ENCODE data around the gene WDFY2.
"Not testable (repeated sequence)": the region's sequence is repeated elsewhere in the genome, so short reads cannot be mapped to it uniquely, and the experiment has no call there.

WDFY2 gene

DNA sequence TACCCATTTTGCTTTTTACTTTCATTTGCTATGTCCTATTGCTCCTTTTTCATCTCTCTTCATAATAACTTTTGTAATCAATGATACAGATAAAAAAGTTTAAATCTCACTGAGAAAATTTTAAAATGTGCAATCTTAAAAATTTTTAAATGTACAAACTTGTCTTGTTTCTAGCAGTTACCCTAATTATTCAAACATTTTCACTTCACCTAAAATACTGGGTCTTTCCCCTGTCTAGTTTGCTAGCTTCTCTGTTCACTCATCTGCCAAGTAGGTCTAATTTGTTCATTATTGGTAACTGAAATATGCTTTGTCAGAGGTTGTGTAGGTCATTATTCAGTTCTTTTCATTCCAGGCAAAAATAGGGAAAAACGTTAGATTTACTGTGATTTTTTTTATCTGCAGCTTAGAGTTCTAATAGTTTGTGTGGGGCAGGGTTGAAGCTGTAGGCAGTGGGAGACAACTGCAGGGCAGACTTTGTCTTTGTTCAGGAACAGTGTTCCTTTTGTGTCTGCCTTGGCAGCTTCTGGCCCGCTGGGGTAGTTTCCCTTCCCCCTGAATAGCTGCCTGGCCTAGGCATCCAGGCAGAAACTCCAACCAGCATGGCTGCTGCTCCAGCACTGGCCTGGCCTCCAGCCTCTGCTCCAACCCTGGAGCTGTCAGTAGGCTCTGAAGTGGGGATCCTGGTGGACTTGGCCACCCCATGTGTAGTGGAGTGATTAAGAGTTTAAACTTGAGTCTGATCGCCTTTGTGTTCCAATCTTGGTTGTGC, 48.5 kb downstream of the WDFY2 start:
- DNase-seq: no peak

DNA sequence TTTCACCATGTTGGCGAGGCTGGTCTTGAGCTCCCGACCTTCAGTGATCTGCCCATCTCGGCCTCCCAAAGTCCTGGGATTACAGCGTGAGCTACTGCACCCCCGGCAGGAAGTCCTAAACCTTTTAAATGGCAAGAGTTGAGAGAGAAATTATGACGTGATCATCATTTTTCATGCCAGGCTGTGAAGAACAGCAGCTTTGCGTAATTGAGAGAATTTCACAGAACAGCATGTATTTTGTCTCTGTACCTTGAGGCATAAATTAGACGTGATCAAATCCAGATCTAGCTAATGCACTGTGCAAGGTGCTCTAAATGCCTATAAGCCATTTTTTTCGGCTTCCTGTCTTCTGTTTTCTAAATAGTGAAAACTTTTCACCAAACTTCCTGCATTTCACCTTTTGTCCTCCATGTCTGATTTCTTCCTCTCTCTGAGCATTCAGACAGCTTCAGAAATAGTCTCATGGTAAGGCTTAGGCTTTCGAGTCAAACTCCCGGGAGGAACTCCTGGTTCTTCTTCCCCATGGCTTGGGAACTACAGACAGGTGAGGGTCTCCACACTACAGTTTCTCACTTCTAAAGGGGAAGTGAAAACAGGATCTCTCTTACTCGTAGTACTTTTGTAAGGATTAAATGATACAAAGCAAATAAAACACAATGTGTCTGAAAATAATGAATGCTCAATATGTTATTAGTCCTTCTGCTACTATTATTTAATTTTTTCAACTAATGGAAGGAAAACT, 51.0 kb downstream of the WDFY2 start:
- DNase-seq: no peak

DNA sequence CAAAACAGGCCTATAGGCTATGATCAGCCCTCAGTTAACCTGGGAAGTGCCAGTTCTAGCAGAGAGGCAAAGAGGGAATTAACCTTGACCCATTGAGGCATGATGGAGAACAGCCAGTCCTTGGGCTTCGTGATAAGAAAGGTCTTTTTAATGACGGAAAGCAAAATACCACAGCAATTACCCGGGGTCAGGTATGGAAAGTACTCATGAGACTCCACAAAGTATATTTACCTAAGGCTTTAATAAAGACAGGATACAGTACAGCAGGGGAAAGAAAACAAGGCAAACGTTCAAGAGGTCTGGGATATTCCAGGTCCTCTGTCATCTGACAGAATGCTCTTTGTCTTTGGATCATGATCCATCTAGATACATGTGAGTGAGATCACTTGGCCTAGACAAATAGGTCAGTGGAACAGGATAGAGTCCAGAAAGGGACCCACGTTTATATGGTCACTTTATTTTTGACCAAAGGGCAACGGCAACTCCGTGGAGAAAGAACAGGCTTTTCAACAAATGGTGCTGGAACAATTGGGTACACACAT, 52.2 kb downstream of the WDFY2 start:
- no peak for DNase-seq

DNA sequence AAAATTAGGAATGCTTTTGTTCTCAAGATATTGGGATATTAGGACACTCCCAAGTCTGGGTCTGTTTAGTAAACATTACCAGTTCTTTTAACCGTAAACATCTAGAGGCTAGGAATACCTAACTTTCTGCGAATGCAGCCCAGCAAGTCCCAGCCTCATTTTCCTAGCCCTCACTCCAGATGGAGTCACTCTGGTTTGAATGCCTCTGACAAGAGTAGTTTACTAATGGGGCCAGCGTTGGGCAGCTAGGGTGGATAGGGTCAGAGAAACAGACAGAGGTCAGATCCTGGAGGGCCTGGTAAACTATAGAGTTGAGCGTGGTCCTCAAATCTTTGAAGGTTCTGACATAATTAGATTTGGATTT, 53.6 kb downstream of the WDFY2 start:
- DNase-seq: no peak

DNA sequence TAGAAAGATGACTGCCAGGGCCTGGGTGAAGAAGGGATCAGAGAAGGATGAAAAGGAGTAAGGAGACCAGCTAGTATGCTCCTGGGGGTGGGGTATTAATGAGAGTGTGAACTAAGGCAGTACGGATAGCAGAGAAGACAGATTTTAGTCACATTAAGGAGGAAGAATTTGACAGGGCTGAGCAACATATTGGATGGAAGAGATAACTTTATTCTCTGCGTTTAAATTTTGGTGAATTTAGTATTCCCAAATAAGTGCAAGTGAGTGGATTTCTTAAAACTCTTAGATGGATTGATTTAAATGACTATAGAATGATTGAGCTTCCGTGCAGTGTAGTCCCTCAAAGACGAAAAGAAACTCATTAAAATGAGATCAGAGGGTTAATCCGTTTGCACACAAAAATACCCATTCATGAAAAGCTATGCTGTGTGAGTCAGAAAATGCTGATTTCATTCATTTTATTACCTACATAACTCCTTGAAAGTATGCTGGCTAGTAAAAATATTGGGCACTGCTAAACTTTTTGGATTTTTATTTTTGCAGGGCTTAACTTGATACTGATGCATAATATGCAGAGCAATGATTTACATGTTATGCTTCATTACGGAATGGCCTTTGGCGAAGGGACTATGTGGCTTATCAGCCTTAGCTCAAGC, 54.1 kb downstream of the WDFY2 start:
- no peak for DNase-seq

DNA sequence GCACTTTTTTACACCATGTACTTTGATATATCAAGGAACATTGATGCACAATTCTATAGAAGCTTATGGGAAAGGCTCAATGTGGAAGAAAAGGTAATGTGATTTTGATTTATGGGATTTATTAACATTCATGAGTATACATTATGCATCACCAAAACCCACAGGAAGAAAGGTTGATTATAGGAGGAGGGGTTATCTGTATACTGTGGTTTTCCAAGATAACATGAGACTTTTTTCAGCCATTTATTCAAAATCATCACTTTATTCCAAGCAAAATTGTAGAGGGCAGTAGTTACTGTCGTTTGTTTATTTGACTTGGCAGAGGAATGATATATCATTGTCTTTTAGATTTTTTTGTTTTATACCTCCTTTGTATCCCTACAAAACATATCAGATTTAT, 54.9 kb downstream of the WDFY2 start:
- no peak for DNase-seq

DNA sequence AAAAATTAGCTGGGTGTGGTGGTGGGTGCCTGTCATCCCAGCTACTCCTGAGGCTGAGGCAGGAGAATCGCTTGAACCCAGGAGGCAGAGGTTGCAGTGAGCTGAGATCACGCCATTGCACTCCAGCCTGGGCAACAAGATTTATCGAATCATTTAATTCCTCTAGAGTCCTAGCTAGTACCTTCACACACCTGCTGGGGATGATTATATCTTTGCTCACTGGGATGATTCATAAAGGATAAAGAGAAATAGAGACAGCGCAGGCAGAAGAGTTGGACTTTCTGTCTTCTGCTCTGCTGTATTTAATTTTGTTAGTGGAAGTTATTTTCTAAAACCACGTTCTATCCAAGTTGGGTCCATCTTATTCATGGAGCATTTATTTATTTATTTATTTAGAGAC, 56.4 kb downstream of the WDFY2 start:
- DNase-seq: not testable (repeated sequence)

DNA sequence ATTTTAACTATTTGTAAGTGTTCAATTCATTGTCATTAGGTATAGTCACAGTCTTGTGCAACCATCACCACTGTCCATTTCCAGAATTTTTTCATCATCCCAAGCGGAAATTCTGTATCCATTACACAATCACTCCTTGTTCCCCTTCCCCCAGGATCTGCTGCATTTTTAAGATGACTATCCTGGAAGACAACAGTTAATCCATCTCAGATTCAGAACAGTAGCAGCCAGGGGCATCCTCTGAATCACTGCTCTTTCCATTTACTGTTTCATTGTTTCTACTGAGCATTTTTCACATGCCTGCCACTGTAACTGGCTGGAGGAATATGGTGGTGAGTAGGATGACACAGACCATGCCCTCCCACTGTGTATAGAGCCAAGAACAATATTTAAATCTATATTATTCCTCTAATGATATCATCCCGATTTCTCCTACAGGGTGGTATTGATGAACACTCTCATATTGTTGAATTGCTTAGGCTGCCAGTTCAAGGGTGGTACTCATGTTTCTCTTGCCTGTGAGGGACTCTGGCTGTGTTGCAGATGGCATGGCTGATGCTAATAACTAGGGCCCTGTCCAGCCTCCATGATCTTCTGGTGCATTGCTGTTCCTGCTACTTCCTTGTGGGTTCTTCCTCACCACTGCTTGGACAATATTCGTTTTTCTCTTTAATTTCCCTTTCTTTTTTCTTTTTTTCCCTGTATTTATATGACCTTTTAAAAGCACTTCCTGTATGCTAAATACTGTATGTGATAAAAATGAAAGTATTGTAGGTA, 59.0 kb downstream of the WDFY2 start:
- peak; percentile 99 for DNase-seq

DNA sequence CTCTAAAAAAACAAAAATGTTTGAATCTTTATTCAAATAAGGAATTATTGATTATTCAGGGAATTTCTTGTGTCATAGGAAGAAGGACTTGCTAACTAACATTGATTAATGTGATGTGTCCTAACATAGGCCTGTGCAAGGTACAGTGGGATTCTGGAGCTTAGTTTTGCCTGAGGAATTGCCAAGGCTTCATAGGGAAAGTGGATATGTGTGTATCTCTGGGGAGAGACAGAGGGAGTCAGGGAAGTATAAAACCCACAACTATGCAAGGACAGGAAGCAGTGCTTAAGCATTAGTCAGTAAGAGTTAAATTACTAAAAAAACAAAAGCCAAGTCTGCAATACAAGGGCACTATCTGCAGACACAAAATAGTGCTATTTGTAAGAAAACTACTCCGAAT, 59.6 kb downstream of the WDFY2 start:
- peak; percentile 95 for DNase-seq

DNA sequence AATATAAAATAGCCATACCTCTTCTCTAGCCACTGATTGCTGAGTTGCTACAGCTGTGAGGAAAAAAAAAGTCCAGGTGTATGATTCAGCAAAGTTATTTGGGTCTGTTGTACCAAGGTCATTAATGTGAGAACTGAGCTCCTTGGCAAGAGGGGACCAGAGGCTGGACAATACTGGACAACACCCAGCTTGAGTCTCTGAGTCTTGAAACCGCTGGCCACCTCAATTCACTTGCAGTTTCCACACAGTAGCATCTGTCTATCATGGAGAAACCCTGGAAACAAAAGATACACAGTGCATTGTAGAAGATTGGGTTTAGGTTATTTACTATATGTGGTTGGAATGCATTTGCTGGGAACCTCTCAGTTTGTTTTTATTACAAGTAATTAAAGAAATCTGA, 60.4 kb downstream of the WDFY2 start:
- no peak for DNase-seq

DNA sequence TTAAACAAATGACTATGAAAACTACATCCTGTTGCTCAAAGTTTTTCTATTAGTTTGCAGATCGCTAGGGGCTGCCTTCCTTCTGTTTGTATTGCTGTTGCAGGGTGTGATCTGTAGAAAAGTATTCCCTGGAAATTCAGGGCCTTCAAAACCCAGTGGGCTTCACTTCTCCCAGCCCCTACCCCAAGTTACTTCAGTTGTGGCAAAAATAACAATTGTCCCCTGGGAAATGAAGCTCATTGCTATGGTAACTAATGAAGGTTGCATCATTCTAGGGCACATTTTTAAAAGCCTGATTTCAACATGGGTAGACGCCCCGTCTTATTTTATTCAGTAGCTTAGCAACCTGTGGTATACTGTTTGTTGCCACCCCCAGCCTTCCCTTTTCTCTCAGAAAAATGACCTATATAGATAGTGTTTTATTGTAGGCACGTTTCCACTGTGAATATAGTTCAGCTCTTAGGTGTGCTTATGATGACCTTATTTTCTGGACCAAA, 60.9 kb downstream of the WDFY2 start:
- DNase-seq: peak; percentile 71

DNA sequence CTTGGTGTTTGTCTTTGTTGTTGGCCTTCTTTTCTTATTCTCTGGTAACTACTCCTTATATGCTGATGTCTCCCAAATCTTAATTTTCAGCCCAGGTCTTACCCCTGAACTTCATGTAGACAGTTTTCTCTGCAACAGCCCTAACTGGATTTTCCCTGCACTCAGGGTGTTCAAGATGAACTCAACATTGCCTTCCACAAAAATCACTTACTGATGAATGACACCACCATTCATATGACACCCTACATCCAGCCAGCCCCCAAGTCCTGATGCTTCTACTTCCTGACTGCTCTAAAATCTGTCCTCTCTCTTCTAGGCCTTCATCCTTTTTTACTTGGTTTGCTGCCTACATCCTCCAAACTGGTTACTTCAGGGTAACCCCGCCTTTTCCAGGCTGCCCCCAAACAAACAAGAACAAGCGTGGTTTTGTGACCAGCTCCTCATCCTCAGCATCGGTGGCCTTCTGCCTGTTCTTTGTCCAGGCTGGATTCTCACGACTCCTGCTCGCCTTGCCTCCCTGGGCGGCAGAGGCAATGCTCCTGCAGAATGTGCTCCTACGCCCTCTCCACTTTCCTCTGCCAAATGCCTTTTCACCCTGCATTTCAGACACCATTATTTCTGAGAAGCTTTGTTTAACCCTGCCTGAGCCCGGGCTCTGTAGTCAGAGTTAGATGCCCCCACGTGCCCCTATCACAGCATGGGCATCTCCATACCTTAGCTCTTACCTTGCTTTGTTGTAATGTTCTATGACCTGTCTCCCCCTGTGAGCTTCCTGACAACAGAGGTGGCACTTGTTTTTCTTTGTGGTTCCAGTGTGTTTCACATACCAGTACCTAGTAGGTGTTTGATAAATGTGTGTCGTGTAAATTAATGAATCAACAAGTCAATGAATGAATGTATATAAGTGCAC, 61.8 kb downstream of the WDFY2 start:
- no peak for DNase-seq

DNA sequence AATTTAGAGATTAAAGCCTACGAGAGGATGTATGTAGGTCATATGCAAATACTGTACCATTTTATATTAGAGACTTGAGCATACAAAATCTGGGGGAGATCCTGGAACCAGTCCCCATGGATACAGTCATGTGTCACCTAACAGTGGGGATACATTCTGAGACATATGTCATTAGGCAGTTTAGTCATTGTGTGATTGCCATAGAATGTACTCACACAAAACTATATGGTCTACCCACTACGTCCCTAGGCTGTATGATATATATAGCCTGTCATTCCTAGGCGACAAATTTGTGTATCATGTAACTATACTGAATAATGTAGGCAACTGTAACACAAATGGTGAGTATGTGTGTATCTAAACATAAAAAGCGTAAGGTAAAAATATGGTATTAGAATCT, 62.8 kb downstream of the WDFY2 start:
- DNase-seq: no peak

DNA sequence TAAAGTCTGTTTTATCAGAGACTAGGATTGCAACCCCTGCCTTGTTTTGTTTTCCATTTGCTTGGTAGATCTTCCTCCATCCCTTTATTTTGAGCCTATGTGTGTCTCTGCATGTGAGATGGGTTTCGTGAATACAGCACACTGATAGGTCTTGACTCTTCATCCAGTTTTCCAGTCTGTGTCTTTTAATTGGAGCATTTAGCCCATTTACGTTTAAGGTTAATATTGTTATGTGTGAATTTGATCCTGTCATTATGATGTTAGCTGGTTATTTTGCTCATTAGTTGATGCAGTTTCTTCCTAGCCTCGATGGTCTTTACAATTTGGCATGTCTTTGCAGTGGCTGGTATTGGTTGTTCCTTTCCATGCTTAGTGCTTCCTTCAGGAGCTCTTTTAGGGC, 67.9 kb downstream of the WDFY2 start:
- not testable (repeated sequence) for DNase-seq

DNA sequence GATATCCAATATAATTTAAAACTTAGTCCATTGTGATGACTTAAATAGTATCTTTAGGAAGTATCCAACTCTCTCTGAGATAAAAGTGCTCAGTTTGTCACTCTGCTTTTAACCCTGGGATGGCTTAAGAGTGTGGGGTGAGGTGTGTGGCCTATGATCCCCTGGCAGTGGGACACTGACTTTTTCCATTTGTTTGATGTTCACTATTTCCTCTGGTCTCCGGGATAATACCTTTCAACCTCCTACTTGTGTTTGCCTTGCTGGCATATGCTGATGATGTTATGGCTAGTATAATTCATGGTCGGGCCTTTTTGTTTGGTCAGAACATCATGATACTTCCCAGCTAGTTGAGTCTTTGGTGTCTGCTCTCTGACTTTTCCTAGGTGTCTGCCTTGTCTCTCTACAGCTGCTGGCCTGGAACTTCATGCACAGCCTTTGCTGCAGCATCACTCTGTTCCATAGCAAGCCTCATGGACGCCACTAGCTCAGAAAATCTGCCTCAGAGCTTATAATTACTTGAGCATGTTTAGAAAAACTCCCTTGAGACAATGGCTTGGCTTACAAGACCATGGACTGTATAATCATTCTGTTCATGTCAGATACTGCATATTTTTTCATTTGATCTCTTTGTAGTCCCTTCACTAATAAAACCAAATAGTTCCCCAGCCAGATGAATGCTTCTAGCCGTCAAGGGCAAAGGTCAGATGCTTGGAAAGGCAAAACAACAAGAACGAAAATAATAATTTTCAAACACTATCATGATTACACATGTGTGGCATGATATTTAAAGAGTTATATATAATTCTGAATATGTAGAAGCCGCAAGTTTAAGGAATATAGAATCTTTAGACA, 75.2 kb downstream of the WDFY2 start:
- peak; percentile 52 for DNase-seq

DNA sequence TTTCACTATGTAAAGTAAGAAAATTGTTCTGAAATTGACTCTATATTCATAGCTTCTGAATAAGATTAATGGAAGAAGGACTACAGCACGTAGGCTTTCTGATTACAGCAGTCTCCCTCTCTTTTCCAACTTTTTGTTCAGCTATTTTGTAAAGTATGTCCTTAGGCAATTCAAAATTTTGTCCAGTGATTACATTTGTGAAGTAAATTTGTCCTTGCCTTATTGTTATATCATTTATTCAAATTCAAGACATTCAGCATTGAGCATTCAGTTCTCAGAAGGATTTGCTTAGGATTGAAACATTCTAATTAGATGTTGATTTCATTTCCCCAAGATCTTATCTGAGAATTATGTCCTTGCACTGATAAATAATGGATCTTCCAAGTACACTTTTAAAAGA, 76.6 kb downstream of the WDFY2 start:
- DNase-seq: no peak

DNA sequence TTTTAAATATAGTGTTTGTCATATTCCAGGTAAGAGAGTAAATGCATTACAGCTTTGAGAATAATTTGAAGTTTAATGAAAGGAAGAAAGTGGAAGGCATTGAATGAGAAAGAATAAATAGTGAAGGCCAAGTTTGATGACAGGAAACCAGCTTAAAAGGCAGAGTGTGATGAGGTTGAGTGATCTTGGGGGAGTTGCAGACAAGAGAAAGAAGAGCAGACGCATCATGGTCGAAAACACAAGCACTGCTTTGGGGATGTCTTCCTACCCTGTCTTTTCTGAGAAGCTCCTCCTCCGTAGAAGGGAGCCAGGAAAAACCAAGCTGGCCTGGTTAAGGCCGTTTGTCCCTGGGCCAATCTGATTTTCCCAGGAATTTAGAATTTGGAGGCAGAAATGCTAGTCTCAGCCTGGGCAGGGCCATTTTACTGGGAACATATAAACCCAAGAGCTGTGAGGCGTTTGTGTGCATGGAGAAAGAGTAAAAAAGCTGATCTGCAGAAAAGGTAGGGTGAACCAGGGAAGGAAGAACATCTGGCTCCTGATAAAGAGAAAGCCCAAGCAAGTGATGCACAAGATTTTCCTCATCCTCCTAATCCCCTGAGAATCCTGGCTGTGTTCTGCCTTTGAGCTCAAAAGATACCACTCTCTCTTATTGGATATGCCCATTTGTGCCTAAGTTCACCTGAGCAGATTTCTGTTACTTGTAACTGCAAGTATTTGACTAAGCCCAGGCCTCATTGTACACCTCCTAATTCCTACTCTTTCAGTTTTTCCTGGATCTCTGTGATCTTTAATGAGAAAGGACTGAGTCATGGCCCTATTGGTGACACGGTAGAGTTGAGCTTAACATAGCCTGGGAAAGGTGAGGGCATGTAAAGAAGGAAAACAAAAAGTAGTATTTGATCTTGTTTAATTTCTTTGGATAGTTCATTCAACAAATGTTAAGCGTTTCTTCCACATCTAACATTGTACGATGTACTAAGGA, 80.0 kb downstream of the WDFY2 start:
- no peak for DNase-seq

DNA sequence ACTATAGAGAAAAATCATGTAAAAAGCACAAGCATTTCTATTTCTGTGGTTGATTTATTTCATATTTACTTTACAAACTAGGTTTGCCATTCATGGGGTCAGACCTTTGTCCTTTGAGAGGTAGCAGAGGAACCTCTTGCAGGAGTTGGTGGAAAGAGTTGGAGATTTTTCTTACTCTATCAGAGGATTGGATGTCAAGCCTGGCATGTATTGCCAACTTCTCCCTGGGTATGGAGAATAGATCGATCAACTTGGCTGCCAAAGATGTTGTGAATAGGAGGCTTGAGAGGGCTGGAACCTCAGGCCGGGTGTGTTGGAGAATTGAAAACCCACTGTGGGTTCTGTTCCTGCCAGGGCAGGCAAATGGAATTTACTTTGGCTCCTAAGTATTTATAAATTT, 81.2 kb downstream of the WDFY2 start:
- no peak for DNase-seq

DNA sequence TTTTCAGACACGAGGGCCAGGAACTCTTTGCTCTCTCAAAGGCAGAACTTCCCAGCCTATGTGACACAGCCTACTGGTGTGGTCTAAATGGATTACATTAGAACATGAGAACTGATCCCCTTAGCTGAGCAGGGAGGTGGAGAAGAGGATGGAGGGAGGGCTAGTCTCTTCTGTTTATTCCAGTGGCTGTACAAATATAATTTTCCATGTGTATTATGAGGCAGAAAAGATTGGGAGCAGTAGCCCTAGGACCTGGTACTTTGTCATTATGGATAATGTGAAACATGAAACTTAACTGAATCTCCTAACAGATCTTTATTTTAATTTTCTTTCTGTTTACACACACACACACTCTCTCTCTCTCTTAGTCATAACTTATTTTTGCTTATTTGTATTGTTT, 82.1 kb downstream of the WDFY2 start:
- no peak for DNase-seq
